Activated CD4-positive, alpha-beta memory T cell treated with anti-CD3 and anti-CD28 coated beads, Interleukin-2, amount 10 ng/mL, durations not matched to agents 7 days and 5 days (primary cell): ENCODE results near the gene G3BP1. TPM values are rescaled to one million over a fixed set of nuclear protein-coding genes. Genes with fewer than 3 reads are reported as not detected.
"Not testable (repeated sequence)": the region's sequence is repeated elsewhere in the genome, so short reads cannot be mapped to it uniquely, and the experiment has no call there.

ENCODE experiments used
- CTCF ChIA-PET: fragments of 350-600 bp; sonication (Branson Sonifier 250); formaldehyde crosslinking; loops from one replicate; lab custom pipeline; 2021; ENCODE audit warnings: antibody characterized with exemption, inconsistent platforms; lab: Charles Lee
- POLR2A ChIA-PET: fragments of 350-600 bp; sonication (Branson Sonifier 250); formaldehyde crosslinking; loops from one replicate; lab custom pipeline; 2021; ENCODE audit warnings: antibody characterized with exemption; lab: Charles Lee
- DNase-seq: peaks from one replicate; pipeline ENCODE4 v3.0.0-alpha.2; 2020
- H3K27ac Mint-ChIP-seq: one replicate; pipeline ENCODE4 v1.8.0; 2021; ENCODE audit warnings: mild to moderate bottlenecking, mixed read lengths
- H3K27me3 Mint-ChIP-seq: one replicate; pipeline ENCODE4 v1.8.0; 2021; ENCODE audit warnings: mixed read lengths
- H3K36me3 Mint-ChIP-seq: one replicate; pipeline ENCODE4 v1.8.0; 2021; ENCODE audit warnings: low read depth, mixed read lengths
- H3K4me1 Mint-ChIP-seq: one replicate; pipeline ENCODE4 v1.8.0; 2021; ENCODE audit warnings: mixed read lengths
- H3K4me3 Mint-ChIP-seq: one replicate; pipeline ENCODE4 v1.8.0; 2021; ENCODE audit warnings: mild to moderate bottlenecking, mixed read lengths
- H3K9me3 Mint-ChIP-seq: one replicate; pipeline ENCODE4 v1.8.0; 2021; ENCODE audit warnings: mixed read lengths
- total RNA-seq, 2 experiments: library from RNA; stranded (reverse); gene quantifications; one replicate each; pipeline ENCODE4 v1.2.3, GENCODE V29; 2021

G3BP1 gene
- 100 to 1,000 TPM; 198 to 210 TPM for total RNA-seq

GRCh38 chr5:151771259-151772028 lies at the start of gene G3BP1:
G3BP1 (plus strand) TSS chr5:151771954; CDS start chr5:151786621, 14,667 bp downstream.
- Mint-ChIP-seq H3K4me1 (peaks cover 35% of the 10 kb centered on the region), H3K27me3 (no peaks in the 10 kb centered on the region), H3K36me3 (peaks cover 21% of the 10 kb centered on the region), H3K9me3 (no peaks in the 10 kb centered on the region), H3K4me3 (peak within 1 kb of the TSS; percentile 81), H3K27ac (peak within 1 kb of the TSS; percentile 69)
- ChIA-PET CTCF (interaction anchor here (0.6 to 4.0 kb wide), 32 partner anchors 9 to 601 kb away, joined by 3 to 36 read pairs (median 5); partner anchors contain the start of genes ATOX1, GM2A and SLC36A1), POLR2A (interaction anchor here (0.6 to 6.7 kb wide), 22 partner anchors 12 to 1071 kb away, joined by 3 to 184 read pairs (median 5); partner anchors contain the start of genes ANXA6, ATOX1, GM2A and RBM22)
- peak; percentile 100 for DNase-seq

DNA sequence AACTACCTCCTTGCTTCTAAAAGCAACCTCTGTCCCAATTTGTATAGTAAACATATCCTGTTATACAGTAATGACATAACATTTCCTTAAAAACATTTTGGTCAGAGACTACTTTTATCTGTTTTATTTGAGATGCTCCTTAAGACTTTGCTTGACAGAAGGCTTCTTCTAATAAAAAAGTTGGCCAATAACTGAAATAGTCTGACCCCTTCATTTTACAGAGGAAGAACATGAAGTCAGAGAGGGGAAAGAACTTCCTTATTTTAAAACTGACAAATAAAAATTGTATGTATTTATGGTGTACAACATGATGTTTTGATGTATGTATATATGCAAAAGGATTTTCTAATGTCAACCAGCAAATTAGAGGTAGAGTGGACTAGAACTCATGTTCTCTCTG lies 49.2 kb upstream of the G3BP1 start:
- Mint-ChIP-seq H3K27me3 (no peaks in the 10 kb centered on the region), H3K9me3 (no peaks in the 10 kb centered on the region), H3K4me3 (no peak overlapping the region), H3K27ac (no peak overlapping the region), H3K36me3 (peaks cover under 1% of the 10 kb centered on the region), H3K4me1 (peaks cover 12% of the 10 kb centered on the region)
- CTCF ChIA-PET: interaction anchor here (1.3 kb wide), 1 partner anchor 71 kb away, joined by 4 read pairs; no protein-coding TSS in a partner anchor
- no peak for DNase-seq
- POLR2A ChIA-PET: interaction anchor here (0.6 kb wide), 1 partner anchor 9 kb away, joined by 4 read pairs; no protein-coding TSS in a partner anchor

DNA sequence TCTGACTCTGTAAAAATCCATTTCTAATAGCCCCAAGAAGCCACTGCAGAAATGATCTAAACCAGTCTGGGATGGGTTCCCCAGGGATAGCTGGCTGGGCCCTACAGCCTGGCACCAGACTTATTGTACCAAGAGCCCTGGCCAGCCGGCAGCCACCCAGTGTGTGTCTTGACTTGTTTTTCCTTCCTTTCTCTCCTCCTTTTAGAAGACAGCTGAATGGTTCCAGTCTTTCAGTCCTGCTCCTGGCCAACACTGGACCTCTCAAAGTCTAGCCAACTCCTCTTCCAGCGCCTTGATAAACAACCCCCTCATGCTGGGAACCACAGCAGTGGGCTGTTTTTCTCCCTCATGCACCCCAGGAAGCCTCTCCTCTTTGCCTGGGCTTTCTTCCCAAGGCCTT lies 47.4 kb upstream of the G3BP1 start:
- H3K4me1 Mint-ChIP-seq: peaks cover 18% of the 10 kb centered on the region
- no peak overlapping the region for H3K4me3 Mint-ChIP-seq
- H3K27ac Mint-ChIP-seq: no peak overlapping the region
- peaks cover 8% of the 10 kb centered on the region for H3K36me3 Mint-ChIP-seq
- POLR2A ChIA-PET: no interaction called here
- no peaks in the 10 kb centered on the region for H3K27me3 Mint-ChIP-seq
- H3K9me3 Mint-ChIP-seq: peaks cover 5% of the 10 kb centered on the region
- CTCF ChIA-PET: interaction anchor here (1.3 kb wide), 1 partner anchor 72 kb away, joined by 3 read pairs; no protein-coding TSS in a partner anchor
- no peak for DNase-seq

- H3K27me3 Mint-ChIP-seq, H3K9me3 Mint-ChIP-seq, CTCF ChIA-PET, H3K4me3 Mint-ChIP-seq, DNase-seq, POLR2A ChIA-PET, H3K27ac Mint-ChIP-seq: not testable (repeated sequence)
- Mint-ChIP-seq H3K36me3 (peaks cover 16% of the 10 kb centered on the region), H3K4me1 (peaks cover 11% of the 10 kb centered on the region)
Observed at GRCh38 chr5:151729597-151729996, 42.2 kb upstream of the G3BP1 start.

DNA sequence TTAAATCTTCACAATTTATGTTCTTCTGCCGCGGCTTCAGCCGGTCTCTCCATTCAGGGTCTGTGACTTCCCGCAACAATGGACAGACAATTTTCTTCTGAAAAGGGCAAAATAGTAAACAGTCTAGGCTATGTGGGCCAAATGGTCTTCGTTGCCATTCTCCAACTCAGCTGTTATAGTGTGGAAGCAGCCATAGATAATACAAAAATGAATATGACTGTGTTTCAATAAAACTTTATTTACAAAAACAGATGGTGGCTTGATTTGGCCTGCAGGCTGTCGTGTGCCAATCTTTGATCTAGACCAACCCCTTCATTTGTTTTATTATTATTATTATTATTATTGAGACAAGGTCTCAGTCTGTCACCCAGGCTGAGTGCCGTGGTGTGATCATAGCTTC lies 41.4 kb upstream of the G3BP1 start:
- H3K4me1 Mint-ChIP-seq: peaks cover 11% of the 10 kb centered on the region
- ChIA-PET CTCF (interaction anchor here (0.6 to 2.7 kb wide), 3 partner anchors 11 to 71 kb away, joined by 4 to 16 read pairs (median 5); no protein-coding TSS in a partner anchor), POLR2A (no interaction called here)
- no peak overlapping the region for H3K4me3 Mint-ChIP-seq
- H3K27ac Mint-ChIP-seq: no peak overlapping the region
- peaks cover 16% of the 10 kb centered on the region for H3K36me3 Mint-ChIP-seq
- DNase-seq: no peak
- H3K27me3 Mint-ChIP-seq: no peaks in the 10 kb centered on the region
- H3K9me3 Mint-ChIP-seq: peaks cover 10% of the 10 kb centered on the region

GRCh38 chr5:151733358-151734063 lies 38.2 kb upstream of the G3BP1 start:
- Mint-ChIP-seq H3K27me3 (no peaks in the 10 kb centered on the region), H3K4me1 (peaks cover 8% of the 10 kb centered on the region), H3K9me3 (peaks cover 7% of the 10 kb centered on the region), H3K4me3 (no peak overlapping the region), H3K36me3 (peaks cover 17% of the 10 kb centered on the region), H3K27ac (no peak overlapping the region)
- DNase-seq: no peak
- ChIA-PET CTCF (no interaction called here), POLR2A (no interaction called here)

- ChIA-PET CTCF (no interaction called here), POLR2A (no interaction called here)
- peaks cover 8% of the 10 kb centered on the region for H3K4me1 Mint-ChIP-seq
- no peak for DNase-seq
- H3K27ac Mint-ChIP-seq: no peak overlapping the region
- peaks cover 7% of the 10 kb centered on the region for H3K9me3 Mint-ChIP-seq
- H3K36me3 Mint-ChIP-seq: peaks cover 17% of the 10 kb centered on the region
- no peak overlapping the region for H3K4me3 Mint-ChIP-seq
- no peaks in the 10 kb centered on the region for H3K27me3 Mint-ChIP-seq
Observed at GRCh38 chr5:151734064-151734408, 37.7 kb upstream of the G3BP1 start.

- ChIA-PET POLR2A (interaction anchor here (0.6 kb wide), 1 partner anchor 9 kb away, joined by 3 read pairs; no protein-coding TSS in a partner anchor), CTCF (interaction anchor here (0.7 to 1.4 kb wide), 3 partner anchors 35 to 212 kb away, joined by 3 to 4 read pairs (median 3); no protein-coding TSS in a partner anchor)
- H3K27me3 Mint-ChIP-seq: no peaks in the 10 kb centered on the region
Observed at GRCh38 chr5:151735646-151736045, 36.1 kb upstream of the G3BP1 start.

DNA sequence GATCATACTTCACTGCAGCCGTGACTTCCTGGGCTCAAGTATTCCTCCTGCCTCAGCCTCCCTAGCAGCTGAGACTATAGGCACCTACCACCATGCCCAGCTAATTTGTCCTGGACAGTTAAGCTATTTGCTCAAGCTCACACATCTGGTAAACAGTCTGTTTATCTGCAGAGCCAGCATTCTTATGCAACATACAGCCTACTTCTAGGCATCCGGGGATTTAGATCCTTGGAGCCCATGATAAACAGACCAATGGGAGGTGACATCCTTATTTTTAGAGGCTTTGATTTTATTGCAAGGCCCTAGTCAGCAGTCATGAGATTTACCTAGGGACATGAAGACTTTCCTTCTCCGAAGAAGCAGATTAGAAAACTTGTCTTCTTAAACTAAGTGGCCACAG lies 34.3 kb upstream of the G3BP1 start:
- no peak for DNase-seq
- ChIA-PET POLR2A (no interaction called here), CTCF (interaction anchor here (1.4 to 9.6 kb wide), 4 partner anchors 11 to 85 kb away, joined by 3 to 88 read pairs (median 6); no protein-coding TSS in a partner anchor)
- peaks cover 17% of the 10 kb centered on the region for H3K36me3 Mint-ChIP-seq
- H3K4me1 Mint-ChIP-seq: peaks cover 12% of the 10 kb centered on the region
- no peak overlapping the region for H3K4me3 Mint-ChIP-seq
- no peak overlapping the region for H3K27ac Mint-ChIP-seq
- no peaks in the 10 kb centered on the region for H3K27me3 Mint-ChIP-seq
- no peaks in the 10 kb centered on the region for H3K9me3 Mint-ChIP-seq

More at GRCh38 chr5:151735646-151736045, 36.1 kb upstream of the G3BP1 start:
- Mint-ChIP-seq H3K9me3 (no peaks in the 10 kb centered on the region), H3K4me1 (peaks cover 7% of the 10 kb centered on the region), H3K27ac (no peak overlapping the region), H3K4me3 (no peak overlapping the region), H3K36me3 (peaks cover 11% of the 10 kb centered on the region)
- DNase-seq: no peak

DNA sequence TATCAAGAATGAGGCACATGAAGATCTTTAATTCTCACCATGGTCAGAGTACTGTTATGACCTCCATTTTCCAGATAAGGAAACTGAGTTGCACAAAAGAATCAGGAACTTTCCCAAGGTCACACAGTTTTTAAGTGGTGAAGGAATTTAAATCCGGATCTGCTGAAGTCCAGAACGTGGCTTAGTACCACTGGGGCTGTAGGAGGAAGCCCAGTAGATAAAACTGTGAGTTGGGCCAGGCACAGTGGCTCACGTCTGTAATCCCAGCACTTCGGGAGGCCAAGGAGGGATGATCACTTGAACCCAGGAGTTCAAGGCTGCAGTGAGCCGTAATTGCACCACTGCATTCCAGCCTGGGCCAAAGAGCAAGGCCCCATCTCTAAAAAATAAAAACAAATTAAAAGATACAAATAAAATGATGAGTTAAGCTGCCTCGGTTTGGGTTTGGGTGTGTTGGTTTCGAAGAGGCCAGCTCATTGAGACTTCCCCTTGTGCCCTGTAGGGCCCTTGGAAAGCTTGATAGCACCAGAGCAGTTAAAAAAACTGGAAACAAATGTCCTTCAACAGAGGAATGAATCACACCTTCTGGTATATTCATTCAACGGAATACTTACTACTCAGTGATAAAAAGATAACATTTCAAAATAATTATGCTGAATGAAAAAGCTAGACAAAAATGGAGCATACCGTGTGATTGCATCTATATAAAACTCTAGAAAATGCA lies 33.5 kb upstream of the G3BP1 start:
- ChIA-PET POLR2A (interaction anchor here (4.8 kb wide), 1 partner anchor 33 kb away, joined by 21 read pairs; the partner anchor contains the start of gene G3BP1), CTCF (interaction anchor here (1.3 to 9.6 kb wide), 7 partner anchors 14 to 611 kb away, joined by 3 to 88 read pairs (median 8); partner anchors contain the start of genes ATOX1 and G3BP1)
- no peak for DNase-seq
- Mint-ChIP-seq H3K27ac (no peak overlapping the region), H3K27me3 (no peaks in the 10 kb centered on the region), H3K36me3 (peaks cover 25% of the 10 kb centered on the region), H3K4me1 (peaks cover 18% of the 10 kb centered on the region), H3K4me3 (no peak overlapping the region), H3K9me3 (no peaks in the 10 kb centered on the region)

- H3K36me3 Mint-ChIP-seq: peaks cover 36% of the 10 kb centered on the region
- peaks cover 28% of the 10 kb centered on the region for H3K4me1 Mint-ChIP-seq
- H3K27ac Mint-ChIP-seq: no peak overlapping the region
- H3K27me3 Mint-ChIP-seq: no peaks in the 10 kb centered on the region
- DNase-seq: no peak
- H3K4me3 Mint-ChIP-seq: no peak overlapping the region
- no peaks in the 10 kb centered on the region for H3K9me3 Mint-ChIP-seq
- CTCF ChIA-PET: interaction anchor here (1.1 to 9.6 kb wide), 13 partner anchors 8 to 610 kb away, joined by 3 to 88 read pairs (median 8); partner anchors contain the start of genes ATOX1 and G3BP1
- POLR2A ChIA-PET: interaction anchor here (1.4 to 4.8 kb wide), 2 partner anchors 18 to 32 kb away, joined by 6 to 21 read pairs; partner anchors contain the start of gene G3BP1
Observed at GRCh38 chr5:151739395-151739794, 32.4 kb upstream of the G3BP1 start.

DNA sequence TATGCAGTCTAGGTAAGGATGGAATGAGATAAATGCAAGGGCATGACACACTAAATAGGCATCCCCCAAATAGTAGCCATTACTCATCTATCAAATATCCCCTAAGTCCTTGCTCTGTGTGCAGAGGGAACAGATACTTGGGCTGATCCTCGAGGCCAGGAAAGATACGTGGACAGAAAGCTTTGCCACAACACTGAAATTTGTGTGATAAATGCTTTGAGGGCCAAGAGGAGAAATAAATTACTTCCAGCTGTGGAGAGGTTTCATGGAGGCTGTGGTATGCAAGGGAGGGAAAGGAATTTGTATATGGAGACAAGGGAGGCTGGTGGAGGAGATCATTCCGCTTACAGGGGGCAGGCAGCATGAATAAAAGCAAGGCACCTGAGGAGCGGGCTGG lies 31.8 kb upstream of the G3BP1 start:
- Mint-ChIP-seq H3K9me3 (no peaks in the 10 kb centered on the region), H3K4me1 (peaks cover 33% of the 10 kb centered on the region), H3K36me3 (peaks cover 41% of the 10 kb centered on the region), H3K27me3 (no peaks in the 10 kb centered on the region), H3K27ac (no peak overlapping the region), H3K4me3 (no peak overlapping the region)
- no peak for DNase-seq
- CTCF ChIA-PET: interaction anchor here (0.6 to 9.6 kb wide), 17 partner anchors 9 to 609 kb away, joined by 3 to 88 read pairs (median 6); partner anchors contain the start of genes ATOX1, G3BP1 and SLC36A1
- POLR2A ChIA-PET: interaction anchor here (1.4 to 4.8 kb wide), 2 partner anchors 17 to 31 kb away, joined by 6 to 21 read pairs; partner anchors contain the start of gene G3BP1
